HEK293 (cell line): ENCODE results near the gene MOCS2.
A peak's percentile ranks its signal among the peaks of the same experiment; 100 is the strongest.

Experiments
- CTCF ChIA-PET: fragments of 350-600 bp; formaldehyde crosslinking; extraction: SDS; loops from one replicate; lab custom pipeline; 2021; ENCODE audit warnings: antibody characterized with exemption; lab: Yijun Ruan, JAX
- POLR2A ChIA-PET: fragments of 300-600 bp; formaldehyde crosslinking; extraction: SDS; loops from one replicate; lab custom pipeline; 2020; ENCODE audit warnings: antibody characterized with exemption, inconsistent platforms; lab: Yijun Ruan, JAX
- H3K27ac ChIP-seq: fragments of 200-500 bp; sonication (Bioruptor generic); 2 replicates; pipeline ENCODE4 v1.5.1; 2014; ENCODE audit warnings: low read depth, low read length, control low read depth, inconsistent platforms; ENCODE audit errors: extremely low read depth
- H3K36me3 ChIP-seq, 2 experiments: fragments of 200-500 bp in 1 of 2; sonication (Bioruptor generic) in 1 of 2; 1 replicate in 1 of 2; 2 replicates in 1 of 2; pipeline ENCODE4 v1.5.1; 2014 to 2017; ENCODE audit warnings: inconsistent platforms in 2 of 2, low read length in 2 of 2; ENCODE audit not compliant: control insufficient read depth in 2 of 2, insufficient read depth in 1 of 2
- H3K4me1 ChIP-seq: fragments of 200-500 bp; sonication (Bioruptor generic); 2 replicates; pipeline ENCODE4 v1.5.1; 2014; ENCODE audit warnings: mild to moderate bottlenecking, low read length, inconsistent platforms; ENCODE audit not compliant: control insufficient read depth, insufficient read depth
- H3K4me3 ChIP-seq: 2 replicates; pipeline ENCODE4 v1.5.1; 2011; ENCODE audit warnings: low read depth, mild to moderate bottlenecking, control low read depth, low read length, moderate library complexity
- H3K9me3 ChIP-seq: fragments of 200-500 bp; sonication (Bioruptor generic); 2 replicates; pipeline ENCODE4 v1.5.1; 2014; ENCODE audit warnings: low read depth, low read length, inconsistent platforms; ENCODE audit not compliant: control insufficient read depth, insufficient read depth
- EGR2 ChIP-seq: fragments of 450-650 bp; formaldehyde crosslinking; IDR thresholded peaks from 2 replicates; pipeline ENCODE4 v1.5.1; 2016; ENCODE audit warnings: low read depth, missing biosample characterization, missing genetic modification characterization
- GLIS2 ChIP-seq: fragments of 450-650 bp; formaldehyde crosslinking; IDR thresholded peaks from 2 replicates; pipeline ENCODE4 v1.5.1; 2016; ENCODE audit warnings: missing biosample characterization, missing genetic modification characterization
- TRIM28 ChIP-seq: IDR thresholded peaks from 2 replicates; pipeline ENCODE4 v1.6.1; 2011; ENCODE audit warnings: low read length, control low read depth, borderline replicate concordance
- ZBTB1 ChIP-seq: fragments of 450-650 bp; formaldehyde crosslinking; IDR thresholded peaks from 2 replicates; pipeline ENCODE4 v1.5.1; 2016; ENCODE audit warnings: missing biosample characterization, missing genetic modification characterization
- ZBTB8A ChIP-seq: fragments of 450-650 bp; formaldehyde crosslinking; IDR thresholded peaks from 2 replicates; pipeline ENCODE4 v1.5.1; 2016; ENCODE audit warnings: missing biosample characterization, missing genetic modification characterization
- ZEB2 ChIP-seq: fragments of 450-650 bp; formaldehyde crosslinking; IDR thresholded peaks from 2 replicates; pipeline ENCODE4 v1.5.1; 2016; ENCODE audit warnings: missing biosample characterization, missing genetic modification characterization
- ZNF221 ChIP-seq: fragments of 450-650 bp; formaldehyde crosslinking; IDR thresholded peaks from 2 replicates; pipeline ENCODE4 v1.5.1; 2017; ENCODE audit warnings: missing biosample characterization, missing genetic modification characterization, borderline replicate concordance
- ZNF24 ChIP-seq: fragments of 450-650 bp; formaldehyde crosslinking; IDR thresholded peaks from 2 replicates; pipeline ENCODE4 v1.5.1; 2016; ENCODE audit warnings: missing biosample characterization, missing genetic modification characterization
- ZNF561 ChIP-seq: fragments of 450-650 bp; IDR thresholded peaks from 2 replicates; pipeline ENCODE4 v1.5.1; 2018; ENCODE audit warnings: missing biosample characterization, missing genetic modification characterization, borderline replicate concordance
- ZNF629 ChIP-seq: fragments of 450-650 bp; formaldehyde crosslinking; IDR thresholded peaks from 2 replicates; pipeline ENCODE4 v1.5.1; 2017; ENCODE audit warnings: missing biosample characterization, missing genetic modification characterization
- ZNF747 ChIP-seq: fragments of 450-650 bp; formaldehyde crosslinking; IDR thresholded peaks from 2 replicates; pipeline ENCODE4 v1.5.1; 2016; ENCODE audit warnings: missing biosample characterization, missing genetic modification characterization
- ZXDB ChIP-seq: fragments of 450-650 bp; formaldehyde crosslinking; IDR thresholded peaks from 2 replicates; pipeline ENCODE4 v1.5.1; 2016; ENCODE audit warnings: missing biosample characterization, missing genetic modification characterization
- TF ChIP-seq, protein P1 (sequence below): fragments of 450-650 bp; formaldehyde crosslinking; IDR thresholded peaks from 2 replicates; pipeline ENCODE4 v1.5.1; 2016; ENCODE audit warnings: missing biosample characterization, missing genetic modification characterization
- TF ChIP-seq, protein P2 (sequence below): sonication (generic); formaldehyde crosslinking; IDR thresholded peaks from 2 replicates; pipeline ENCODE4 v1.8.1; 2022; ENCODE audit warnings: mild to moderate bottlenecking, moderate library complexity, missing genetic modification reagents
- TF ChIP-seq, protein P3 (sequence below): fragments of 450-650 bp; formaldehyde crosslinking; IDR thresholded peaks from 2 replicates; pipeline ENCODE4 v1.5.1; 2017; ENCODE audit warnings: missing biosample characterization, missing genetic modification characterization
- TF ChIP-seq, protein P4 (sequence below): fragments of 450-650 bp; formaldehyde crosslinking; IDR thresholded peaks from 2 replicates; pipeline ENCODE4 v1.5.1; 2016; ENCODE audit warnings: missing biosample characterization, missing genetic modification characterization
- TF ChIP-seq, protein P5 (sequence below): fragments of 450-650 bp; formaldehyde crosslinking; IDR thresholded peaks from 2 replicates; pipeline ENCODE4 v1.5.1; 2016; ENCODE audit warnings: missing biosample characterization, missing genetic modification characterization
- TF ChIP-seq, protein P6 (sequence below): fragments of 450-650 bp; formaldehyde crosslinking; IDR thresholded peaks from 2 replicates; pipeline ENCODE4 v1.5.1; 2016; ENCODE audit warnings: missing biosample characterization, missing genetic modification characterization
- TF ChIP-seq, protein P7 (sequence below): fragments of 450-650 bp; formaldehyde crosslinking; IDR thresholded peaks from 2 replicates; pipeline ENCODE4 v1.5.1; 2016; ENCODE audit warnings: missing biosample characterization, missing genetic modification characterization
- TF ChIP-seq, protein P8 (sequence below): fragments of 450-650 bp; formaldehyde crosslinking; IDR thresholded peaks from 2 replicates; pipeline ENCODE4; 2016; ENCODE audit warnings: missing biosample characterization, missing genetic modification characterization

The MOCS2 gene

DNA sequence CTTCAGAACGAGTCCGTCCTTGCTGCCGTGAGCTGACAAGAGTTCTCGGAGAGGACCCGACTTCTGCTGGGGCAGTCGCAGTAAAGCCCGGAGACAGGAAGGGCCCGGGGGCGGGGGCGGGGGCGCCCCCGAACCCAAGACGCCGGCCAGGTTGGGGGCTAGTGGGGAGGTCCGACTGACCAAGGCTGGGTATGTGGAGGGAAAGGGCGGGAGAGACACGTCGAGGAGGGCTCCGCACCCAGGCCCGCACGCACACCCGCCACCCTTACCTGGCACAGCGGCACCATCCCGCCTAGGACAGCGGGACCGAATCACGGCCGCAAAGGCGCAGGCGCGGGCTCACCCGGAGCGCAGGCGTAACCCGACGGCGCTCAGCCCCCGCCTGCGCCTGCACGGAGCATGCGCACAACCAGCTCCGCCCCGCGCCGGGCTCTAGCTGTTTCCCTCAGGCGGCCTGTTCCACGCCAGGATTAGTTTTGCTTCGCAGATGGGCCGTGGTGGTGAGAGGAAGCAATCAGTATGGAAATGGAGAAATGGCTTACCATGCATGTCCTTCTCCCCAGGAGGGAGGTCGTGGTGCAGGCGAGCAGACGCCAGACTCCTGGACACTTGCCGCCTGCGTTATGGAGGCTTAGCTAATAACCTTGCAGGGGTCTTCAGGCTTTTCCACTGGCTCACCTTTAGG, at the start of gene MOCS2 (continued):
- TF ChIP-seq ZNF24 (tag by site-specific recombination): no peak
- TF ChIP-seq, protein P1, sequence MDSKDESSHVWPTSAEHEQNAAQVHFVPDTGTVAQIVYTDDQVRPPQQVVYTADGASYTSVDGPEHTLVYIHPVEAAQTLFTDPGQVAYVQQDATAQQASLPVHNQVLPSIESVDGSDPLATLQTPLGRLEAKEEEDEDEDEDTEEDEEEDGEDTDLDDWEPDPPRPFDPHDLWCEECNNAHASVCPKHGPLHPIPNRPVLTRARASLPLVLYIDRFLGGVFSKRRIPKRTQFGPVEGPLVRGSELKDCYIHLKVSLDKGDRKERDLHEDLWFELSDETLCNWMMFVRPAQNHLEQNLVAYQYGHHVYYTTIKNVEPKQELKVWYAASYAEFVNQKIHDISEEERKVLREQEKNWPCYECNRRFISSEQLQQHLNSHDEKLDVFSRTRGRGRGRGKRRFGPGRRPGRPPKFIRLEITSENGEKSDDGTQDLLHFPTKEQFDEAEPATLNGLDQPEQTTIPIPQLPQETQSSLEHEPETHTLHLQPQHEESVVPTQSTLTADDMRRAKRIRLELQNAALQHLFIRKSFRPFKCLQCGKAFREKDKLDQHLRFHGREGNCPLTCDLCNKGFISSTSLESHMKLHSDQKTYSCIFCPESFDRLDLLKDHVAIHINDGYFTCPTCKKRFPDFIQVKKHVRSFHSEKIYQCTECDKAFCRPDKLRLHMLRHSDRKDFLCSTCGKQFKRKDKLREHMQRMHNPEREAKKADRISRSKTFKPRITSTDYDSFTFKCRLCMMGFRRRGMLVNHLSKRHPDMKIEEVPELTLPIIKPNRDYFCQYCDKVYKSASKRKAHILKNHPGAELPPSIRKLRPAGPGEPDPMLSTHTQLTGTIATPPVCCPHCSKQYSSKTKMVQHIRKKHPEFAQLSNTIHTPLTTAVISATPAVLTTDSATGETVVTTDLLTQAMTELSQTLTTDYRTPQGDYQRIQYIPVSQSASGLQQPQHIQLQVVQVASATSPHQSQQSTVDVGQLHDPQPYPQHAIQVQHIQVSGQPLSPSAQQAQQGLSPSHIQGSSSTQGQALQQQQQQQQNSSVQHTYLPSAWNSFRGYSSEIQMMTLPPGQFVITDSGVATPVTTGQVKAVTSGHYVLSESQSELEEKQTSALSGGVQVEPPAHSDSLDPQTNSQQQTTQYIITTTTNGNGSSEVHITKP: peak; percentile 79
- TF ChIP-seq EGR2 (tag by site-specific recombination): peak; percentile 73
- TF ChIP-seq, protein P2, sequence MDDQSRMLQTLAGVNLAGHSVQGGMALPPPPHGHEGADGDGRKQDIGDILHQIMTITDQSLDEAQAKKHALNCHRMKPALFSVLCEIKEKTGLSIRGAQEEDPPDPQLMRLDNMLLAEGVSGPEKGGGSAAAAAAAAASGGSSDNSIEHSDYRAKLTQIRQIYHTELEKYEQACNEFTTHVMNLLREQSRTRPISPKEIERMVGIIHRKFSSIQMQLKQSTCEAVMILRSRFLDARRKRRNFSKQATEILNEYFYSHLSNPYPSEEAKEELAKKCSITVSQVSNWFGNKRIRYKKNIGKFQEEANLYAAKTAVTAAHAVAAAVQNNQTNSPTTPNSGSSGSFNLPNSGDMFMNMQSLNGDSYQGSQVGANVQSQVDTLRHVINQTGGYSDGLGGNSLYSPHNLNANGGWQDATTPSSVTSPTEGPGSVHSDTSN: 0 out of 2 replicates have a peak, but pooled peaks have one; percentile 58
- TF ChIP-seq ZNF221 (tag by site-specific recombination): no peak
- TF ChIP-seq ZBTB1 (tag by site-specific recombination): 0 out of 2 replicates have a peak, but pooled peaks have one; percentile 53
- peak; percentile 93 for TF ChIP-seq ZBTB8A (tag by site-specific recombination)
- TF ChIP-seq, protein P3, sequence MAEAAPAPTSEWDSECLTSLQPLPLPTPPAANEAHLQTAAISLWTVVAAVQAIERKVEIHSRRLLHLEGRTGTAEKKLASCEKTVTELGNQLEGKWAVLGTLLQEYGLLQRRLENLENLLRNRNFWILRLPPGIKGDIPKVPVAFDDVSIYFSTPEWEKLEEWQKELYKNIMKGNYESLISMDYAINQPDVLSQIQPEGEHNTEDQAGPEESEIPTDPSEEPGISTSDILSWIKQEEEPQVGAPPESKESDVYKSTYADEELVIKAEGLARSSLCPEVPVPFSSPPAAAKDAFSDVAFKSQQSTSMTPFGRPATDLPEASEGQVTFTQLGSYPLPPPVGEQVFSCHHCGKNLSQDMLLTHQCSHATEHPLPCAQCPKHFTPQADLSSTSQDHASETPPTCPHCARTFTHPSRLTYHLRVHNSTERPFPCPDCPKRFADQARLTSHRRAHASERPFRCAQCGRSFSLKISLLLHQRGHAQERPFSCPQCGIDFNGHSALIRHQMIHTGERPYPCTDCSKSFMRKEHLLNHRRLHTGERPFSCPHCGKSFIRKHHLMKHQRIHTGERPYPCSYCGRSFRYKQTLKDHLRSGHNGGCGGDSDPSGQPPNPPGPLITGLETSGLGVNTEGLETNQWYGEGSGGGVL (tag by site-specific recombination): 0 out of 2 replicates have a peak, but pooled peaks have one; percentile 57
- TF ChIP-seq, protein P4, sequence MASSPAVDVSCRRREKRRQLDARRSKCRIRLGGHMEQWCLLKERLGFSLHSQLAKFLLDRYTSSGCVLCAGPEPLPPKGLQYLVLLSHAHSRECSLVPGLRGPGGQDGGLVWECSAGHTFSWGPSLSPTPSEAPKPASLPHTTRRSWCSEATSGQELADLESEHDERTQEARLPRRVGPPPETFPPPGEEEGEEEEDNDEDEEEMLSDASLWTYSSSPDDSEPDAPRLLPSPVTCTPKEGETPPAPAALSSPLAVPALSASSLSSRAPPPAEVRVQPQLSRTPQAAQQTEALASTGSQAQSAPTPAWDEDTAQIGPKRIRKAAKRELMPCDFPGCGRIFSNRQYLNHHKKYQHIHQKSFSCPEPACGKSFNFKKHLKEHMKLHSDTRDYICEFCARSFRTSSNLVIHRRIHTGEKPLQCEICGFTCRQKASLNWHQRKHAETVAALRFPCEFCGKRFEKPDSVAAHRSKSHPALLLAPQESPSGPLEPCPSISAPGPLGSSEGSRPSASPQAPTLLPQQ: peak; percentile 41; the same call in 1 of the 2 replicates
- TF ChIP-seq ZNF629 (tag by site-specific recombination): 0 out of 2 replicates have a peak, but pooled peaks have one; percentile 21
- 0 out of 2 replicates have a peak, but pooled peaks have one; percentile 50 for TF ChIP-seq ZEB2 (tag by site-specific recombination)
- TF ChIP-seq ZNF561 (tag by site-specific recombination): peak; percentile 16; the same call in 1 of the 2 replicates
- 0 out of 2 replicates have a peak, but pooled peaks have one; percentile 22 for TF ChIP-seq ZXDB (tag by site-specific recombination)
- peak; percentile 55 for TF ChIP-seq GLIS2 (tag by site-specific recombination)
- TF ChIP-seq TRIM28: peak; percentile 46; the same call in 1 of the 2 replicates

DNA sequence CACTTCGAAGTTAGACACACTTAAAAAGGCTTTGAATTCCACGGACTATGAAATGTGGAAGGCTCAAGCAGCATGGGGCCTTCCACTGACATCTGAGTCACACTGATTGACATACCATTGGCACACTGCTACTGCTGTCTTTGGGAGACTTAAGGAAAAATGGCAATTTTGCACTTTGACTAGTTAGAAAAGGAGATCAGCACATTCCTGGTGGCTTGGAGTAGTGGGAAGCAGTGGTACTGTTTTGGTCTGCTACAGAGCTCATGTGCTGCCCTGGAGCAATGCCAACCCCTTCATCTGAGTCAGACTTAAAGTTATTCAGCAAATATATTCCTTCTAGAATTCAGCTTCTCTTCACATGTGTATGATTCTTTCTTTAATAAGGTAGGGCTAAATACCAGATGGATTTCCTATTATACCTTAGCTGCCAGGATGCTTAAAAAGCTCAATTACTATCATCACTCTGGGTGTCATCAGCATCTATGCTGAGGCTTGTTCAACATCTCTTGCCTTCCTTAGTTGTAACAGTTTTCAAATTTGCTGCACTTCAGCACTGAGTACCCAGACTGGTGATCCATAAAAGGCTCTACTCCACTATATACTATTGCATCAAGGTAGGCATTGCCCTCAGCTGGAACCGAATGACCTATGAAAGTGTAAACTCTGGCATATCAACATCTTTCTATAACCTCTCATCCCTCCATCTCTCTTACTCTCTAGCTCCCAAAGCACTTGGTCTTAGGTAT, 42.3 kb upstream of the MOCS2 start:
- no peaks in the 10 kb centered on the region for H3K36me3 ChIP-seq
- CTCF ChIA-PET: interaction anchor here (0.7 kb wide), 1 partner anchor 88 kb away, joined by 4 read pairs; no protein-coding TSS in a partner anchor
- H3K4me3 ChIP-seq: no peak overlapping the region
- H3K9me3 ChIP-seq: no peaks in the 10 kb centered on the region
- no peak overlapping the region for H3K27ac ChIP-seq
- POLR2A ChIA-PET: no interaction called here
- no peaks in the 10 kb centered on the region for H3K4me1 ChIP-seq
- TF ChIP-seq, protein P5, sequence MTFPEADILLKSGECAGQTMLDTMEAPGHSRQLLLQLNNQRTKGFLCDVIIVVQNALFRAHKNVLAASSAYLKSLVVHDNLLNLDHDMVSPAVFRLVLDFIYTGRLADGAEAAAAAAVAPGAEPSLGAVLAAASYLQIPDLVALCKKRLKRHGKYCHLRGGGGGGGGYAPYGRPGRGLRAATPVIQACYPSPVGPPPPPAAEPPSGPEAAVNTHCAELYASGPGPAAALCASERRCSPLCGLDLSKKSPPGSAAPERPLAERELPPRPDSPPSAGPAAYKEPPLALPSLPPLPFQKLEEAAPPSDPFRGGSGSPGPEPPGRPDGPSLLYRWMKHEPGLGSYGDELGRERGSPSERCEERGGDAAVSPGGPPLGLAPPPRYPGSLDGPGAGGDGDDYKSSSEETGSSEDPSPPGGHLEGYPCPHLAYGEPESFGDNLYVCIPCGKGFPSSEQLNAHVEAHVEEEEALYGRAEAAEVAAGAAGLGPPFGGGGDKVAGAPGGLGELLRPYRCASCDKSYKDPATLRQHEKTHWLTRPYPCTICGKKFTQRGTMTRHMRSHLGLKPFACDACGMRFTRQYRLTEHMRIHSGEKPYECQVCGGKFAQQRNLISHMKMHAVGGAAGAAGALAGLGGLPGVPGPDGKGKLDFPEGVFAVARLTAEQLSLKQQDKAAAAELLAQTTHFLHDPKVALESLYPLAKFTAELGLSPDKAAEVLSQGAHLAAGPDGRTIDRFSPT (tag by site-specific recombination): no peak
- no peak for TF ChIP-seq ZNF747 (tag by site-specific recombination)
- TF ChIP-seq, protein P6, sequence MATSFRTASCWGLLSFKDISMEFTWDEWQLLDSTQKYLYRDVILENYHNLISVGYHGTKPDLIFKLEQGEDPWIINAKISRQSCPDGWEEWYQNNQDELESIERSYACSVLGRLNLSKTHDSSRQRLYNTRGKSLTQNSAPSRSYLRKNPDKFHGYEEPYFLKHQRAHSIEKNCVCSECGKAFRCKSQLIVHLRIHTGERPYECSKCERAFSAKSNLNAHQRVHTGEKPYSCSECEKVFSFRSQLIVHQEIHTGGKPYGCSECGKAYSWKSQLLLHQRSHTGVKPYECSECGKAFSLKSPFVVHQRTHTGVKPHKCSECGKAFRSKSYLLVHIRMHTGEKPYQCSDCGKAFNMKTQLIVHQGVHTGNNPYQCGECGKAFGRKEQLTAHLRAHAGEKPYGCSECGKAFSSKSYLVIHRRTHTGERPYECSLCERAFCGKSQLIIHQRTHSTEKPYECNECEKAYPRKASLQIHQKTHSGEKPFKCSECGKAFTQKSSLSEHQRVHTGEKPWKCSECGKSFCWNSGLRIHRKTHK (tag by site-specific recombination): no peak
- TF ChIP-seq, protein P7, sequence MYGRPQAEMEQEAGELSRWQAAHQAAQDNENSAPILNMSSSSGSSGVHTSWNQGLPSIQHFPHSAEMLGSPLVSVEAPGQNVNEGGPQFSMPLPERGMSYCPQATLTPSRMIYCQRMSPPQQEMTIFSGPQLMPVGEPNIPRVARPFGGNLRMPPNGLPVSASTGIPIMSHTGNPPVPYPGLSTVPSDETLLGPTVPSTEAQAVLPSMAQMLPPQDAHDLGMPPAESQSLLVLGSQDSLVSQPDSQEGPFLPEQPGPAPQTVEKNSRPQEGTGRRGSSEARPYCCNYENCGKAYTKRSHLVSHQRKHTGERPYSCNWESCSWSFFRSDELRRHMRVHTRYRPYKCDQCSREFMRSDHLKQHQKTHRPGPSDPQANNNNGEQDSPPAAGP (tag by site-specific recombination): no peak
- TF ChIP-seq, protein P8, sequence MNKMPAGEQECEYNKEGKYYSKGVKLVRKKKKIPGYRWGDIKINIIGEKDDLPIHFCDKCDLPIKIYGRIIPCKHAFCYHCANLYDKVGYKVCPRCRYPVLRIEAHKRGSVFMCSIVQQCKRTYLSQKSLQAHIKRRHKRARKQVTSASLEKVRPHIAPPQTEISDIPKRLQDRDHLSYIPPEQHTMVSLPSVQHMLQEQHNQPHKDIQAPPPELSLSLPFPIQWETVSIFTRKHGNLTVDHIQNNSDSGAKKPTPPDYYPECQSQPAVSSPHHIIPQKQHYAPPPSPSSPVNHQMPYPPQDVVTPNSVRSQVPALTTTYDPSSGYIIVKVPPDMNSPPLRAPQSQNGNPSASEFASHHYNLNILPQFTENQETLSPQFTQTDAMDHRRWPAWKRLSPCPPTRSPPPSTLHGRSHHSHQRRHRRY: no peak
